Inflammatory macrophage treated with lipopolysaccharide for 4 hours (primary cell): ENCODE results near the gene CPNE1.
"Not testable (repeated sequence)": the region's sequence is repeated elsewhere in the genome, so short reads cannot be mapped to it uniquely, and the experiment has no call there.

Experiments
- DNase-seq: peaks from one replicate; pipeline ENCODE4 v3.0.0-alpha.2; 2020

The CPNE1 gene

DNA sequence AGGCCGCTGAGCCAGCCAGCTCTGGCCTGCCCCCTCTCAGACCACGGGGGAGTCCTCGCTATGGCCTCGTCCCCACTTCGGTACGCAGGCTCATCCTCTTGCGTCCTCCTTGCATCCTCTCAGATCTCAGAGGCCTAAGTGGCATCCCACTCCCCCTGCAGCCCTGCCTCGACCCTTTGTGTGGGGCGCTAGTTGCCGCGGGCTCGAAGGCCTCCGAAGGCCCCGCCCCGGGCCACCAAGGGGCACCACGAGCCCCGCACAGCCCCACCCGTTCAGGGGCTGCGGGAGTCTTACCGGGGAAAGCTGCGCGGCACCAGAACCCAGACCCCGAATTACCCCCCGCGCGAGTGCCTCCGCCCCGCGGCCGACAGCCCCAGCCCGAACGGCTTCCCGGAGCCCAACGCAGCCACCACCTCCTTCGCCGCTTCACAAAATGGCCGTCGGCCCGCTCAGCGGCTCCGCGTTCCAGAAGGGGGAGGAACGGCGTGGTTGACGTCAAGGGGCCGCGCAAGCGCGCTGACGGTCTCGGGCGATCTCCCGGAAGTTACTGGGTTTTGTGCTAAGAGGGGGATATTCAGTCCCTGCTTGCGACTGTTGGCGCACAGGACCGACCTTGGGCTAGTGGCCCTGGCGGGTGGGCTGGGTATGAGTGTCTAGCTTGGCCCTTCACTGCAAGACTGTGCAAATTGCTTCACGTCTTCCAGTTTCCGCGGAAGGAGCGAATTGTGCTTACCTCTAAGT lies at the start of gene CPNE1, which contains the start of gene RBM12:
TSS of gene CPNE1 (minus strand) at position 435 of the 741 bp plus-strand sequence. CDS start 31,977 bp downstream, outside the sequence.
TSS of gene RBM12 (minus strand) at position 435 of the 741 bp plus-strand sequence. CDS start 9,578 bp downstream, outside the sequence.
- peak; percentile 94 for DNase-seq

GRCh38 chr20:35714127-35714526 lies 49.4 kb upstream of the CPNE1 start:
- no peak for DNase-seq

- not testable (repeated sequence) for DNase-seq
Measured at GRCh38 chr20:35713120-35713519, 48.4 kb upstream of the CPNE1 start.

DNA sequence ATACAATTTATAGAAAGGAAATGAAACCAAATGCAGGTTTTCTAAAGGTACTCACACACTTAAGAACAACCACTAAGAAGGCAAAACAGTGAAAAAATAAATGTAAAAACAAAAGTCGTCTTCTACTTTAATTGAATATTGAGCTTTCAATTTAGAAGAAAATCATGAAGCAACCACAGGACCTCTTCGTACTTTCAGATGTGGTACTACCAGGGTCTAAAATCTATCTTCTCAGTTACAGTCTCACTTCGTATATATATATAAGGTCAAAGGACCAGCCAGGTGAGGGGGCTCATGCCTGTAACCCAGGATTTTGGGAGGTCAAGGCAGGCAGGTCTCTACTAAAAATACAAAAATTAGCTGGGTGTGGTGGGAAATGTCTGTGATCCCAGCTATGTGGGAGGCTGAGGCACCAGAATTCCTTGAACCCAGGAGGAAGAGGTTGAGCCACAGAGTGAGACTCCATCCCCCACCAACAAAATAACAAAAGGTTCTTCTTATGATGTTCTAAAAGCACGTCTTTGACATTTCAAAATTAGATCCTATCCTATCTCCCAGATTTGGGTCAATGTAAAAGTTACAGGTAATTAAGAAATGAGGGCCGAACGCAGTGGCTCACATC lies 47.0 kb upstream of the CPNE1 start:
- DNase-seq, result no peak

GRCh38 chr20:35710884-35711587 lies 46.3 kb upstream of the CPNE1 start:
- no peak for DNase-seq

GRCh38 chr20:35710039-35710438 lies 45.3 kb upstream of the CPNE1 start:
- DNase-seq, result no peak

- no peak for DNase-seq
Measured at GRCh38 chr20:35709259-35709658, 44.6 kb upstream of the CPNE1 start.

DNA sequence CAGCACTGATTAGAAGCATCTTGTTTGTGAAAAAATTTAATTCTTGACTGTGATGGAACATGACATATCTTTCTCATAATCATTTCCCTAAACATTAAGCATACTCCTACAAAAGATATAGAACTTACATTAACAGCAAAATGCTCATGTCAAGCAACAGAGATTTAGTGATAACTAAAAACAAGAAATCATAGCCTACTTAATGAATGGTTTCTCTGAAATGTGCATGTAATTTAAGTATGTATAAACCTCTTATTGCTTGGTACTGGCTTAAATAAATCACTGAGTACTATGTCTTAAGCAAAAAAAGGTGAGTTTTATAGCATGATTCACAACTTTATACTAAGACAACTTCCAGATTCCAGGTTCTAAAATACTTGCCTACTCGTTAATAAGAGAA lies 43.8 kb upstream of the CPNE1 start:
- no peak for DNase-seq

- DNase-seq, result not testable (repeated sequence)
Measured at GRCh38 chr20:35706591-35707529, 42.2 kb upstream of the CPNE1 start.

DNA sequence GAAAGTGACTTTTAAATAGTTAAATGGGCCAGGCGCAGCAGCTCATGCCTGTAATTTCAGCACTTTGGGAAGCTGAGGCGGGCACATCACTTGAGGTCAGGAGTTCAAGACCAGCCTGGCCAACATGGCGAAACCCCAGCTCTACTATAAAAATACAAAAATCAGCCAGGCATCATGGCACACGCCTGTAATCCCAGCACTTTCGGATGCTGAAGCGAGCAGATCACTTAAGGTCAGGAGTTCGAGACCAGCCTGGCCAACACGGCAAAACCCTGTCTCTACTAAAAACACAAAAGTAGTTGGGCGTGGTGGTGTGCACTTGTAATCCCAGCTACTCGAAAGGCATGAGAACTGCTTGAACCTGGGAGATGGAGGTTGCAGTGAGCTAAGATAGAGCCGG lies 41.2 kb upstream of the CPNE1 start:
- DNase-seq, result not testable (repeated sequence)

GRCh38 chr20:35704514-35705261 lies 40.0 kb upstream of the CPNE1 start:
- DNase-seq, result no peak

- no peak for DNase-seq
Measured at GRCh38 chr20:35702824-35703695, 38.4 kb upstream of the CPNE1 start.

GRCh38 chr20:35702051-35702823 lies 37.5 kb upstream of the CPNE1 start:
- no peak for DNase-seq

- DNase-seq, result no peak
Measured at GRCh38 chr20:35700625-35701148, 36.0 kb upstream of the CPNE1 start.

DNA sequence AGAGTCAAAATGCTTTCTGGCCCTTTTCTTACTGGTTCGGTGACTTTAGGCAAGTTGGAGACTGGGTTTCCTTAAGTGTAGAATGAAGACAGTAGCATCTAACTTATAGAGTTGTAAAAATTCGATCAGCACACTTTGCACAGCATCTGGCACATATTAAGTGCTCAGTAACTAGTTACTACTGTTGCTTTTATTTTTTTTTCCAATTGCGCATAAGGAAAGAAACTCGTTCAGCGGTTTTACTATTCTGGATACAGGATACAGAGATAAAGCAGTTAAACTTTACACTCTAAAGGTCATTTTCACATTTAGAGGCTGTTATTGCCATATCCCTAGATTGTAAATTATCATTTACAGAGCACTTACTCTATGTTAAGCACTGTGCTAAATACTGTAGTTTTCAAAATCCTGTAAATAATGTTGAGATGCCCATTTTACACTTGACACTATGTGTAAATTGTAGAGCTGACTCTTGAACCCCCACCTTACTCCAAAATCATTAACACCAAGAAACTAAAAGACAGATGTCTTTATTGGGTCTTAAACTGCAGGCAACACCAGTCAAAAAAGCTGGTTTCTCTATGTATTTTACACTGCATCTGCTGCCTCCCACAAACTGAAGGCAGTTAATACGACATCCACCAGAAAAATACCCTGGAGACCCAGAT lies 35.4 kb upstream of the CPNE1 start:
- no peak for DNase-seq

GRCh38 chr20:35699127-35699956 lies 34.6 kb upstream of the CPNE1 start, which contains the start of the genes NFS1 and ROMO1:
NFS1 (minus strand) TSS chr20:35699352; CDS start chr20:35699288, 64 bp downstream.
ROMO1 (plus strand) TSS chr20:35699405; CDS start chr20:35699633, 228 bp downstream.
- DNase-seq, result peak; percentile 81

DNA sequence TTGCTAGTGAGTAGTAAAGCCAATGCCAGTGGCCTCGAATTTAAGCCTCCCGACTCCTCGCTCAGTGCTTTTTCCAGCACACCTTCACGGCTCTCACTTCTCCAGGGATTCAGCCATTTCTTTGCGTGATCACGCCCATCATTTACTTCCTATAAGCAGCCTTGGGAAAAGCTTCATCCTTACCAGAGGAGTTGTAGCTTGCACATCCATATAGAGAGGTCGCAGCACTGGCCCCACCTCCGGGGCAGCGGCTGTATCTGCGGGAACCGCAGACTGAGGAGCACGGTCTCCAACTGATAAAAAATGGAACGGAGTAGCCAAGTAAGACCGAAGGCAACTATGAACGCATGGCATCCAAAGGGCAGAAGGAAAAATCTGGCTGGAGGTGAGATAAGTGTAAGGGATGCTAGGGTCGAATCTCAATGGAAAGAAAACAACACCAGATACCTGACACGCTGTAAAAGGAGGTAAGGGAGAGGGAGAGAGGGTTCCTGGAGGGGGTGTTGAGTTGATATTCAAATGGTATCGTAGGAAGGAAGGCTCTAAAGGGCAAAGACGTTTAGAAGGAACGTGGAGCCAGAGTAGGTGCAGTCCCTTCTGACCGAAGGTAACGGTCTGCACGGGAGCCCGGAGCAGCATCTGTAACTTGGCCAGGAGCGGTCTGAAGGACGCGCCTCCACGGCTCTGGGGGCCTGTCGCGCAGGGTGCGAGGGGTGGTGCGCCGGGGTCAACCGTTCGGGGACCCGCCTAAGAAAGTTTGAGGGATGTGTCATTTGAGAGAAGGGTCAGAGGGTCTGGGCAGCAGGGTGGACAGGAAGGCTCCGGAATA lies 33.8 kb upstream of the CPNE1 start:
- DNase-seq, result no peak
